Common myeloid progenitor, CD34-positive (primary cell): ENCODE results near the gene RAB5B.
"Not testable (repeated sequence)": the region's sequence is repeated elsewhere in the genome, so short reads cannot be mapped to it uniquely, and the experiment has no call there.

Source experiments
- CTCF ChIA-PET: fragments of 350-600 bp; sonication (Branson Sonifier 250); formaldehyde crosslinking; loops from one replicate; lab custom pipeline; 2021; ENCODE audit warnings: antibody characterized with exemption; lab: Charles Lee
- POLR2A ChIA-PET: fragments of 350-600 bp; sonication (Branson Sonifier 250); formaldehyde crosslinking; loops from one replicate; lab custom pipeline; 2021; ENCODE audit warnings: antibody characterized with exemption; lab: Charles Lee
- DNase-seq, 3 donors: peaks; one replicate each; pipeline versions ENCODE4 v3.0.0 to v3.0.0-alpha.2; 2013
- H3K27ac ChIP-seq, 2 experiments: 1 replicate in 1 of 2; 2 replicates in 1 of 2; pipeline ENCODE4 v1.7.0; 2013; ENCODE audit warnings: inconsistent platforms in 2 of 2, low read length in 2 of 2, mild to moderate bottlenecking in 2 of 2, low read depth in 1 of 2, moderate library complexity in 1 of 2; ENCODE audit not compliant: severe bottlenecking in 2 of 2, insufficient read depth in 1 of 2, poor library complexity in 1 of 2
- H3K27me3 ChIP-seq, 5 experiments: replicated peaks in 2 of 5; 1 replicate in 3 of 5; 2 replicates in 2 of 5; pipeline versions ENCODE4 v1.6.1 to v1.7.0; 2013; ENCODE audit warnings: low read length in 4 of 5, mild to moderate bottlenecking in 2 of 5, moderate library complexity in 2 of 5, inconsistent platforms in 1 of 5; ENCODE audit not compliant: insufficient read depth in 5 of 5, control insufficient read depth in 4 of 5
- H3K36me3 ChIP-seq, 4 experiments: 1 replicate in 2 of 4; 2 replicates in 2 of 4; pipeline versions ENCODE4 v1.6.1 to v1.7.0; 2013; ENCODE audit warnings: low read length in 3 of 4, control low read depth in 1 of 4, mild to moderate bottlenecking in 1 of 4; ENCODE audit not compliant: control insufficient read depth in 4 of 4, insufficient read depth in 4 of 4
- H3K4me1 ChIP-seq, 4 experiments: 1 replicate in 3 of 4; 2 replicates in 1 of 4; pipeline versions ENCODE4 v1.6.1 to v1.7.1; 2013; ENCODE audit warnings: low read length in 3 of 4, mild to moderate bottlenecking in 3 of 4, control low read depth in 1 of 4, inconsistent platforms in 1 of 4, moderate library complexity in 1 of 4; ENCODE audit not compliant: control insufficient read depth in 4 of 4, insufficient read depth in 4 of 4; ENCODE audit errors: control extremely low read depth in 1 of 4
- H3K4me3 ChIP-seq, 7 experiments: 1 replicate in 4 of 7; 2 replicates in 3 of 7; pipeline versions ENCODE4 v1.5.1 to v1.7.0; 2013; ENCODE audit warnings: mild to moderate bottlenecking in 7 of 7, low read length in 6 of 7, moderate library complexity in 6 of 7, inconsistent platforms in 2 of 7, low read depth in 2 of 7, control low read depth in 1 of 7; ENCODE audit not compliant: insufficient read depth in 4 of 7, control insufficient read depth in 1 of 7; ENCODE audit errors: extremely low read depth in 1 of 7
- H3K9me3 ChIP-seq, 5 experiments: 1 replicate in 4 of 5; 2 replicates in 1 of 5; pipeline versions ENCODE4 v1.6.1 to v1.7.1; 2013; ENCODE audit warnings: low read length in 4 of 5, mild to moderate bottlenecking in 2 of 5, inconsistent platforms in 1 of 5, low read depth in 1 of 5, moderate library complexity in 1 of 5; ENCODE audit not compliant: control insufficient read depth in 4 of 5, insufficient read depth in 2 of 5; ENCODE audit errors: control extremely low read depth in 1 of 5
- WGBS: methylation state at CpG from one replicate; pipeline ENCODE4 v1.1.5; 2013; ENCODE audit not compliant: insufficient coverage; 5-methylcytosine and 5-hydroxymethylcytosine counted together

Gene RAB5B

GRCh38 chr12:55999522-55999921, 25.6 kb downstream of the RAB5B start:
- WGBS: 80% methylated on average over 2 of the region's 6 CpGs
- H3K27ac ChIP-seq, POLR2A ChIA-PET, DNase-seq, H3K4me3 ChIP-seq, H3K9me3 ChIP-seq, H3K27me3 ChIP-seq: not testable (repeated sequence)
- H3K4me1 ChIP-seq: peaks cover 0 to 20% (median 17%) of the 10 kb centered on the region in 4 experiments
- CTCF ChIA-PET: interaction anchor here (1.1 to 16.0 kb wide), 7 partner anchors 9 to 72 kb away, joined by 3 to 290 read pairs (median 5); partner anchors contain the start of genes IKZF4 and PYM1
- peaks cover 7 to 26% (median 16%) of the 10 kb centered on the region in 4 experiments for H3K36me3 ChIP-seq

GRCh38 chr12:55999999-56000540, 26.2 kb downstream of the RAB5B start:
- WGBS: 98% methylated on average over 23 of the region's 33 CpGs

GRCh38 chr12:56001487-56002100, 27.7 kb downstream of the RAB5B start:
- Histone ChIP-seq H3K27me3 (no peaks in the 10 kb centered on the region), H3K36me3 (peaks cover 7 to 27% (median 14%) of the 10 kb centered on the region in 4 experiments), H3K9me3 (no peaks in the 10 kb centered on the region), H3K4me3 (no peak overlapping the region), H3K4me1 (peaks cover 0 to 31% (median 19%) of the 10 kb centered on the region in 4 experiments), H3K27ac (no peak overlapping the region)
- 0% methylated on average over 1 of the region's 7 CpGs for WGBS
- POLR2A ChIA-PET: no interaction called here
- no peak for DNase-seq
- CTCF ChIA-PET: interaction anchor here (16.0 kb wide), 1 partner anchor 22 kb away, joined by 290 read pairs; the partner anchor contains the start of gene IKZF4

More at GRCh38 chr12:55999999-56000540, 26.2 kb downstream of the RAB5B start:
- H3K27me3 ChIP-seq, DNase-seq, POLR2A ChIA-PET, H3K9me3 ChIP-seq, H3K27ac ChIP-seq, H3K4me3 ChIP-seq: not testable (repeated sequence)
- CTCF ChIA-PET: interaction anchor here (1.1 to 16.0 kb wide), 4 partner anchors 8 to 39 kb away, joined by 3 to 290 read pairs (median 54); partner anchors contain the start of gene IKZF4
- Histone ChIP-seq H3K36me3 (peaks cover 7 to 27% (median 17%) of the 10 kb centered on the region in 4 experiments), H3K4me1 (peaks cover 0 to 24% (median 17%) of the 10 kb centered on the region in 4 experiments)

GRCh38 chr12:56003376-56003775, 29.5 kb downstream of the RAB5B start:
- CTCF ChIA-PET: interaction anchor here (0.9 to 16.0 kb wide), 3 partner anchors 20 to 198 kb away, joined by 3 to 290 read pairs (median 3); partner anchors contain the start of gene IKZF4
- H3K27ac ChIP-seq, DNase-seq, H3K9me3 ChIP-seq, POLR2A ChIA-PET, H3K27me3 ChIP-seq, H3K4me3 ChIP-seq: not testable (repeated sequence)
- Histone ChIP-seq H3K4me1 (peaks cover 5 to 27% (median 15%) of the 10 kb centered on the region in 4 experiments), H3K36me3 (peaks cover 7 to 27% (median 14%) of the 10 kb centered on the region in 4 experiments)
- 98% methylated on average over 5 of the region's 5 CpGs for WGBS

GRCh38 chr12:56004211-56004610, 30.3 kb downstream of the RAB5B start:
- WGBS: 91% methylated on average over 8 of the region's 10 CpGs
- Histone ChIP-seq H3K4me3 (no peak overlapping the region), H3K27me3 (no peaks in the 10 kb centered on the region), H3K36me3 (peaks cover 7 to 27% (median 14%) of the 10 kb centered on the region in 4 experiments), H3K4me1 (peaks cover 5 to 27% (median 15%) of the 10 kb centered on the region in 4 experiments), H3K27ac (no peak overlapping the region), H3K9me3 (no peaks in the 10 kb centered on the region)
- CTCF ChIA-PET: interaction anchor here (1.0 to 16.0 kb wide), 2 partner anchors 19 to 198 kb away, joined by 3 to 290 read pairs; partner anchors contain the start of gene IKZF4
- POLR2A ChIA-PET: no interaction called here
- no peak for DNase-seq

- peaks cover 3 to 17% (median 9%) of the 10 kb centered on the region in 4 experiments for H3K36me3 ChIP-seq
- peaks cover 5 to 27% (median 15%) of the 10 kb centered on the region in 4 experiments for H3K4me1 ChIP-seq
- WGBS: under 1% methylated on average over 22 of the region's 44 CpGs
- POLR2A ChIA-PET: interaction anchor here (0.6 kb wide), 1 partner anchor 42 kb away, joined by 3 read pairs; no protein-coding TSS in a partner anchor
- DNase-seq: peak in 2 of 3 donors; percentile 33 to 42
- peak overlapping the region; percentile 55 to 88 (median 73) for H3K4me3 ChIP-seq
- CTCF ChIA-PET: interaction anchor here (0.6 to 2.7 kb wide), 7 partner anchors 8 to 33 kb away, joined by 3 to 15 read pairs (median 6); partner anchors contain the start of gene SUOX
- H3K27me3 ChIP-seq: no peaks in the 10 kb centered on the region
- H3K9me3 ChIP-seq: no peaks in the 10 kb centered on the region
- H3K27ac ChIP-seq: peak overlapping the region in 1 of 2 experiments; percentile 67
These were observed 34.0 kb downstream of the RAB5B start for GRCh38 chr12:56007564-56008559.
